ENCODE data around the gene DAP3. TPM values are rescaled to one million over a fixed set of nuclear protein-coding genes. Genes with fewer than 3 reads are reported as not detected.
A peak's percentile ranks its signal among the peaks of the same experiment; 100 is the strongest.
"Not testable (repeated sequence)": the region's sequence is repeated elsewhere in the genome, so short reads cannot be mapped to it uniquely, and the experiment has no call there.

DAP3 gene
- total RNA-seq, 6 donors from 2014 or later = 60.8 to 233 (median 100) TPM

DNA sequence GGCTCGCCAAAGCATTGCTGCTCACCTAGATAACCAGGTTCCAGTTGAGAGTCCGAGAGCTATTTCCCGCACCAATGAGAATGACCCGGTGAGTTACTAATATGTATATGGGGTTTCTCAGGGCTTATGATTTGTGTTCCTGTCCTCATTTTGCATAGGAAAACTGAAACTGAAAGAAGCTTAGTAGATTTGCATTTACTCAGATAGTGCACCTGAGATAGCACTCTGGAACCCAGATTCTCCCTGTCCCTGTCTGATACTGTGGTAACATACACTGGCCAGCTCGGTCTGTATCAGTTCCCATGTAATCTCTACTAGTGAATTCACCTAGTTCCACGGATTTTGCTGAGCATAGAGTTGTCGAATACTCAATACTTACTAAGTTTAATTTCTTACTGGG is 28.1 kb downstream of the DAP3 start:
- no peak overlapping the region for H3K27ac ChIP-seq
- H3K27me3 ChIP-seq = no peaks in the 10 kb centered on the region
- TF ChIP-seq POLR2AphosphoS5 (IDR thresholded peaks at IDR 0.05) (no peak), EP300 (IDR thresholded peaks at IDR 0.05) (no peak), POLR2A (IDR thresholded peaks at IDR 0.05) (no peak)
- TF ChIP-seq, protein P1, sequence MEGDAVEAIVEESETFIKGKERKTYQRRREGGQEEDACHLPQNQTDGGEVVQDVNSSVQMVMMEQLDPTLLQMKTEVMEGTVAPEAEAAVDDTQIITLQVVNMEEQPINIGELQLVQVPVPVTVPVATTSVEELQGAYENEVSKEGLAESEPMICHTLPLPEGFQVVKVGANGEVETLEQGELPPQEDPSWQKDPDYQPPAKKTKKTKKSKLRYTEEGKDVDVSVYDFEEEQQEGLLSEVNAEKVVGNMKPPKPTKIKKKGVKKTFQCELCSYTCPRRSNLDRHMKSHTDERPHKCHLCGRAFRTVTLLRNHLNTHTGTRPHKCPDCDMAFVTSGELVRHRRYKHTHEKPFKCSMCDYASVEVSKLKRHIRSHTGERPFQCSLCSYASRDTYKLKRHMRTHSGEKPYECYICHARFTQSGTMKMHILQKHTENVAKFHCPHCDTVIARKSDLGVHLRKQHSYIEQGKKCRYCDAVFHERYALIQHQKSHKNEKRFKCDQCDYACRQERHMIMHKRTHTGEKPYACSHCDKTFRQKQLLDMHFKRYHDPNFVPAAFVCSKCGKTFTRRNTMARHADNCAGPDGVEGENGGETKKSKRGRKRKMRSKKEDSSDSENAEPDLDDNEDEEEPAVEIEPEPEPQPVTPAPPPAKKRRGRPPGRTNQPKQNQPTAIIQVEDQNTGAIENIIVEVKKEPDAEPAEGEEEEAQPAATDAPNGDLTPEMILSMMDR (IDR thresholded peaks at IDR 0.05) = no peak
- peaks cover 0 to 42% (median under 1%) of the 10 kb centered on the region in 4 donors for H3K36me3 ChIP-seq
- no peak overlapping the region for H3K4me3 ChIP-seq
- ATAC-seq (ENCODE audit: low FRiP score in 2 of 2) = no peak
- H3K9me3 ChIP-seq = no peaks in the 10 kb centered on the region
- 94 to 95% methylated on average over 7 of the region's 7 CpGs for WGBS, 2 donors
- no peaks in the 10 kb centered on the region for H3K4me1 ChIP-seq
- DNase-seq = no peak

DNA sequence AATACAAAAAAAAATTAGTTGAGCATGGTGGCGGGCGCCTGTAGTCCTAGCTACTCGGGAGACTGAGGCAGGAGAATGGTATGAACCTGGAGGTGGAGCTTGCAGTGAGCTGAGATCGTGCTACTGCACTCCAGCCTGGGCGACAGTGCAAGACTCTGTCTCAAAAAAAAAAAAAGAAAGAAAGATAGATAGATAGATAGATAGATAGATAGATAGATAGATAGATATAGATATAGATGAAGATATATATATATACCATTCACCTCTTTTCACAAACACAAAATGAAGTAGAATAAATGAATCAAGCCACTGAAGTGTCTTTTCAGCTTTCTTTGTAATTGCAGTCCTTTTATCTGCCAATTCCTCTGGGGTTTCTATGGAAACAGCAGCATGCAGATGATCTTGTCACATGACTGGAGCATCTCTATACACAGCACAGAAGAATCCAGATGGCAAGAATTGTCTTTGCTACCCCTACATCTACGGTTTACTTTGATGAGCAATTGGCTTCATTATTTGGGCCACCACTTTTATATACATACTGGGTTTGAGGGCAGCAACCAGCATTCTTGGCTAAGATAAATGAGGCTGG is 29.7 kb downstream of the DAP3 start:
- 95 to 97% methylated on average over 6 of the region's 6 CpGs for WGBS, 2 donors
- not testable (repeated sequence) for DNase-seq; H3K27me3 ChIP-seq; H3K27ac ChIP-seq; ATAC-seq (ENCODE audit: low FRiP score in 2 of 2); H3K9me3 ChIP-seq; H3K4me1 ChIP-seq; H3K4me3 ChIP-seq
- peaks cover 0 to 48% (median 8%) of the 10 kb centered on the region in 4 donors for H3K36me3 ChIP-seq

DNA sequence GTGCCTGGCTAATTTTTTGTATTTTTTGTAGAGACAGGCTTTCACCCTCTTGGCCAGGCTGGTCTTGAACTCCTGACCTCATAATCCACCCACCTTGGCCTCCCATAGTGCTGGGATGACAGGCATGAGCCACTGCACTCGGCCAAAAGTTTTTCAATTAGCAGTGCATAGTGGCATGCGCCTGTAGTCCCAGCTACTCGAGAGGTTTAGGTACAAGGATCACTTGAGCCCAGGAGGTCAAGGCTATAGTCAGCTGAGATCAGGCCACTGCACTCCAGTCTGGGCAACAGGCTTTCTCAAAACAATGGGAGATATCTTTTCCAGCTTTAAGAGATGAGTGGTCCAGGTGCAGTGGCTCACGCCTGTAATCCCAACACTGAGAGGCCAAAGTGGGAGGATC is 30.8 kb downstream of the DAP3 start:
- Histone ChIP-seq H3K36me3 (peaks cover 0 to 49% (median 8%) of the 10 kb centered on the region in 4 donors), H3K9me3 (no peaks in the 10 kb centered on the region), H3K27ac (no peak overlapping the region), H3K4me1 (no peaks in the 10 kb centered on the region), H3K27me3 (no peaks in the 10 kb centered on the region), H3K4me3 (no peak overlapping the region)
- 93 to 100% methylated on average over 2 to 3 of the region's 4 CpGs for WGBS, 2 donors
- no peak for TF ChIP-seq POLR2AphosphoS5 (IDR thresholded peaks at IDR 0.05)
- TF ChIP-seq, protein P1 (IDR thresholded peaks at IDR 0.05) = no peak
- no peak for DNase-seq
- no peak for ATAC-seq (ENCODE audit: low FRiP score in 2 of 2)

DNA sequence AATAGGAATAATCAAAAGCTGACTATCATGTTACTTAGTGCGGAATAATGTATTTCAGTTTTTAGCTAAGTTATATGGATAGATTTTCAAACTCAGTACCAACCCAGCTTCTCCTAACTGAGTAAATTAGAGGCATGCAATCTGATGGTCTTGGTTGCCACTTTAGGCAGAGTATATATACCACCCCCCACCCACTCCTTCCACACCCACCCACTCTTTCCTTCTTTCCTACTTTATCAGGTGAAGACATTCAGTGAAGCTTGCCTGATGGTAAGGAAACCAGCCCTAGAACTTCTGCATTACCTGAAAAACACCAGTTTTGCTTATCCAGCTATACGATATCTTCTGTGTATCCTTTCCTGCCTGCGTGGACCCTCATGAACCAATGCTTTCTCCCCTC is 36.3 kb downstream of the DAP3 start:
- H3K36me3 ChIP-seq = peaks cover 0 to 55% (median 11%) of the 10 kb centered on the region in 4 donors
- H3K4me3 ChIP-seq = no peak overlapping the region
- ATAC-seq (ENCODE audit: low FRiP score in 2 of 2) (no peak), DNase-seq (no peak)
- 96% methylated on average over 3 of the region's 3 CpGs for WGBS, 2 donors
- H3K4me1 ChIP-seq = no peaks in the 10 kb centered on the region
- TF ChIP-seq, protein P1 (IDR thresholded peaks at IDR 0.05) = no peak
- TF ChIP-seq POLR2A (IDR thresholded peaks at IDR 0.05) (no peak), POLR2AphosphoS5 (IDR thresholded peaks at IDR 0.05) (no peak), EP300 (IDR thresholded peaks at IDR 0.05) (no peak)
- no peak overlapping the region for H3K27ac ChIP-seq
- no peaks in the 10 kb centered on the region for H3K27me3 ChIP-seq
- H3K9me3 ChIP-seq = no peaks in the 10 kb centered on the region

DNA sequence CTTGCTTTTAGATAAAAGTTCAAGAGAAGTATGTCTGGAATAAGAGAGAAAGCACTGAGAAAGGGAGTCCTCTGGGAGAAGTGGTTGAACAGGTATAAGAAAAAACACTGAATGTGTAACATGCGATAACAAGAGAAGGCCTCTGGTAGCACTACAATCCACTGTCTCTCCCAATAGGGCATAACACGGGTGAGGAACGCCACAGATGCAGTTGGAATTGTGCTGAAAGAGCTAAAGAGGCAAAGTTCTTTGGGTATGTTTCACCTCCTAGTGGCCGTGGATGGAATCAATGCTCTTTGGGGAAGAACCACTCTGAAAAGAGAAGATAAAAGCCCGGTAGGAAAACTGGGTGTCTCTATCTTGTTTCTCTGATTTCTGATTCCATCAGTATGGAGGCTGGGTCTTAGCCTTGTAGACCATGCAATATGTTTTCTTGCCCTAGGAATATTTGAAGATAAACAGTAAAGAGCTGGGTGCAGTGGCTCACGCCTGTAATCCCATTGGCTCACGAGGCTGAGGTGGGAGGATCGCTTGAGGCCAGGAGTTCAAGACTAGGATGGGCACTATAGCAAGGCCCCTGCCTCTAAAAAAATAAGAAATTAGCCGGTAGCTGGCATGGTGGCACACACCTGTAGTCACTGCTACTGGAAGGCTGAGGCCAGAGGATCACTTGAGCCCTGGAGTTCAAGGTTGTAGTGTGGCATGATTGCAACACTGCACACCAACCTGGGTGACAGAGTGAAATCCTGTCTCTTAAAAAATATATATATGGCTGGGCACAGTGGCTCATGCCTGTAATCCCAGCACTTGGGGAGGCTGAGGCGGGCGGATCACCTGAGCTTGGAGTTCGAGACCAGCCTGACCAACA is 40.4 kb downstream of the DAP3 start:
- Histone ChIP-seq H3K27ac (no peak overlapping the region), H3K36me3 (peaks cover 4 to 62% (median 22%) of the 10 kb centered on the region in 4 donors)
- peak; percentile 26 to 71 for ATAC-seq (ENCODE audit: low FRiP score in 2 of 2)

More for the DNA sequence above, 40.4 kb downstream of the DAP3 start:
- TF ChIP-seq POLR2AphosphoS5 (IDR thresholded peaks at IDR 0.05) (no peak), EP300 (IDR thresholded peaks at IDR 0.05) (no peak), POLR2A (IDR thresholded peaks at IDR 0.05) (no peak)
- TF ChIP-seq, protein P1 (IDR thresholded peaks at IDR 0.05) = peak in 5 of 6 experiments; percentile 40 to 59 (median 58)
- peak in 1 of 2 donors; percentile 25 for DNase-seq
- Histone ChIP-seq H3K27me3 (no peaks in the 10 kb centered on the region), H3K4me1 (no peaks in the 10 kb centered on the region), H3K4me3 (no peak overlapping the region), H3K9me3 (no peaks in the 10 kb centered on the region)
- 50 to 63% methylated on average over 9 to 12 of the region's 12 CpGs for WGBS, 2 donors

Data from upper lobe of left lung (tissue), 6 donors.